Activated CD4-positive, alpha-beta T cell treated with anti-CD3 and anti-CD28 coated beads, Interleukin-2, Interleukin-4, amounts not matched to agents 100 ng/mL and 50 ng/mL, durations not matched to agents 16 hours and 8 hours (primary cell): ENCODE measurements around the gene CYTH1.

Source experiments
- DNase-seq: peaks from one replicate; pipeline ENCODE4 v3.0.0-alpha.2; 2020; ENCODE audit warnings: low spot score

The CYTH1 gene

GRCh38 chr17:78781893-78782304 lies at the start of gene CYTH1:
TSS of gene CYTH1 (minus strand) at chr17:78782273. CDS start at chr17:78782223, 50 bp downstream.
- no peak for DNase-seq

GRCh38 chr17:78829477-78829876 lies 47.4 kb upstream of the CYTH1 start:
- no peak for DNase-seq

GRCh38 chr17:78828470-78829185 lies 46.6 kb upstream of the CYTH1 start:
- no peak for DNase-seq

GRCh38 chr17:78826836-78827509 lies 44.9 kb upstream of the CYTH1 start:
- no peak for DNase-seq

- no peak for DNase-seq
Observed at GRCh38 chr17:78826421-78826820, 44.3 kb upstream of the CYTH1 start.

GRCh38 chr17:78825696-78826095 lies 43.6 kb upstream of the CYTH1 start:
- no peak for DNase-seq

GRCh38 chr17:78824240-78824639 lies 42.2 kb upstream of the CYTH1 start:
- no peak for DNase-seq

- DNase-seq: no peak
Observed at GRCh38 chr17:78823282-78824046, 41.4 kb upstream of the CYTH1 start.

GRCh38 chr17:78822552-78822951 lies 40.5 kb upstream of the CYTH1 start:
- no peak for DNase-seq

- DNase-seq: no peak
Observed at GRCh38 chr17:78821961-78822360, 39.9 kb upstream of the CYTH1 start.

- DNase-seq: no peak
Observed at GRCh38 chr17:78820841-78821240, 38.8 kb upstream of the CYTH1 start.

- DNase-seq: no peak
Observed at GRCh38 chr17:78819806-78820792, 38.0 kb upstream of the CYTH1 start.

GRCh38 chr17:78819402-78819801 lies 37.3 kb upstream of the CYTH1 start:
- DNase-seq: no peak

GRCh38 chr17:78818932-78819331 lies 36.9 kb upstream of the CYTH1 start:
- DNase-seq: peak; percentile 62

GRCh38 chr17:78818152-78818846 lies 36.2 kb upstream of the CYTH1 start:
- DNase-seq: no peak

- DNase-seq: peak; percentile 91
Observed at GRCh38 chr17:78817123-78817522, 35.0 kb upstream of the CYTH1 start.

- DNase-seq: no peak
Observed at GRCh38 chr17:78815696-78816095, 33.6 kb upstream of the CYTH1 start.

GRCh38 chr17:78812855-78813254 lies 30.8 kb upstream of the CYTH1 start:
- DNase-seq: no peak

GRCh38 chr17:78808163-78808562 lies 26.1 kb upstream of the CYTH1 start:
- no peak for DNase-seq

GRCh38 chr17:78806451-78806850 lies 24.4 kb upstream of the CYTH1 start:
- DNase-seq: no peak

- DNase-seq: peak; percentile 89
Observed at GRCh38 chr17:78805301-78805700, 23.2 kb upstream of the CYTH1 start.
